H1 (cell line): ENCODE results near the gene TTPAL. TPM values are rescaled to one million over a fixed set of nuclear protein-coding genes. Genes with fewer than 3 reads are reported as not detected.

Experiments used
- CHD7 ChIP-seq: fragments of 300-600 bp; sonication (generic); IDR thresholded peaks from 2 replicates; pipeline ENCODE4 v1.7.1; 2012; ENCODE audit warnings: low read length, moderate library complexity, mild to moderate bottlenecking, inconsistent platforms; ENCODE audit not compliant: insufficient replicate concordance
- EP300 ChIP-seq, 2 experiments: IDR thresholded peaks; 1 replicate in 1 of 2; 2 replicates in 1 of 2; pipeline ENCODE4 v1.6.1; 2011 to 2012; ENCODE audit warnings: low read depth in 2 of 2, low read length in 2 of 2, mild to moderate bottlenecking in 2 of 2, borderline replicate concordance in 1 of 2, inconsistent platforms in 1 of 2, moderate library complexity in 1 of 2
- polyA plus RNA-seq, 7 experiments: library from polyadenylated mRNA; depleted of rRNA in 3 of 7; stranded (reverse) in 5 of 7; unstranded in 2 of 7; fragments of >200 nt in 5 of 7; fragments of 200-250 nt in 2 of 7; gene quantifications; 1 replicate in 5 of 7; 2 replicates in 1 of 7; 4 replicates in 1 of 7; pipeline versions ENCODE4 v1.2.1 to v1.2.3, GENCODE V29; 2011 to 2013; ENCODE audit warnings: missing spikeins in 2 of 7, mixed read lengths in 2 of 7
- total RNA-seq: library from RNA; stranded (reverse); fragmentation: NEBNext Ultra II Directional; extraction: Animal tissue kit (Norgen Biotek cat#: 25700); gene quantifications from 2 replicates; pipeline ENCODE4 v1.2.1, GENCODE V29; 2021

TTPAL gene
- total and polyA plus RNA-seq, 2 of the 8 experiments (the other 6 are each of a cell fraction or from before 2014, with no cell fraction given): 2.8 to 14.0 TPM

- TF ChIP-seq CHD7 (no peak), EP300 (IDR thresholded peaks at IDR 0.05; ENCODE audit: borderline replicate concordance in 1 of 2, low read depth in 2 of 2, low read length in 2 of 2) (no peak)
These were observed 52.6 kb downstream of the TTPAL start (continued) for GRCh38 chr20:44528309-44528708.
